OCI-LY7 (cell line): Measurements from ENCODE around the gene HOTAIR. TPM values are rescaled to one million over a fixed set of nuclear protein-coding genes. Genes with fewer than 3 reads are reported as not detected.

ENCODE experiments used
- BruUV-seq: library from RNA; stranded (reverse); fragments of 400-500 nt; replicated peaks from 2 replicates; lab custom pipeline; 2021; lab: Mats Ljungman, UMichigan
- CTCF ChIA-PET: fragments of 300-600 bp; sonication (Branson Sonifier 250); formaldehyde crosslinking; loops from one replicate; lab custom pipeline; 2022; ENCODE audit warnings: antibody characterized with exemption; ENCODE audit not compliant: unreplicated experiment; lab: Charles Lee
- POLR2A ChIA-PET: fragments of 300-600 bp; sonication (Branson Sonifier 250); formaldehyde crosslinking; loops from one replicate; lab custom pipeline; 2022; ENCODE audit warnings: antibody characterized with exemption; lab: Charles Lee
- DNase-seq: peaks from one replicate; pipeline ENCODE4 v3.0.0-alpha.2; 2015; ENCODE audit warnings: low spot score
- H2AFZ ChIP-seq: fragments of 200-600 bp; sonication (generic), shearing (Covaris generic); 2 replicates; pipeline ENCODE4 v1.6.1; 2014; ENCODE audit warnings: mild to moderate bottlenecking, antibody characterized with exemption, low read length, moderate library complexity
- H3K27ac ChIP-seq: fragments of 200-600 bp; sonication (generic); 2 replicates; pipeline ENCODE4 v1.5.1; 2014; ENCODE audit warnings: mixed run types, low read depth, mild to moderate bottlenecking, moderate library complexity, low read length, inconsistent platforms; ENCODE audit not compliant: poor library complexity, severe bottlenecking
- H3K36me3 ChIP-seq: fragments of 200-600 bp; sonication (generic); 2 replicates; pipeline ENCODE4 v1.6.1; 2014; ENCODE audit warnings: mild to moderate bottlenecking, antibody characterized with exemption, low read length, moderate library complexity, mixed read lengths; ENCODE audit not compliant: insufficient read depth
- H3K4me1 ChIP-seq: fragments of 200-600 bp; sonication (generic); 2 replicates; pipeline ENCODE4 v1.5.1; 2014; ENCODE audit warnings: mild to moderate bottlenecking, low read length; ENCODE audit not compliant: insufficient read depth, poor library complexity, severe bottlenecking
- H3K4me2 ChIP-seq: fragments of 200-600 bp; sonication (generic); 2 replicates; pipeline ENCODE4 v1.6.1; 2014; ENCODE audit warnings: mild to moderate bottlenecking, low read length
- H3K4me3 ChIP-seq: fragments of 200-600 bp; sonication (generic); 2 replicates; pipeline ENCODE4 v1.5.1; 2014; ENCODE audit warnings: mild to moderate bottlenecking, low read depth, low read length; ENCODE audit not compliant: poor library complexity, severe bottlenecking
- H3K79me2 ChIP-seq: fragments of 200-600 bp; sonication (generic); 2 replicates; pipeline ENCODE4 v1.6.1; 2016; ENCODE audit warnings: low read depth, mild to moderate bottlenecking, low read length, moderate library complexity, mixed read lengths; ENCODE audit not compliant: insufficient read depth
- H3K9me2 ChIP-seq: fragments of 200-600 bp; sonication (generic); 2 replicates; pipeline ENCODE4 v1.6.1; 2016; ENCODE audit warnings: mild to moderate bottlenecking, low read length, mixed read lengths; ENCODE audit not compliant: insufficient read depth
- H3K9me3 ChIP-seq: fragments of 200-600 bp; sonication (generic); 2 replicates; pipeline ENCODE4 v1.6.1; 2014; ENCODE audit warnings: mild to moderate bottlenecking, mixed run types, low read length, mixed read lengths
- H4K20me1 ChIP-seq: fragments of 200-600 bp; sonication (generic); 2 replicates; pipeline ENCODE4 v1.6.1; 2014; ENCODE audit warnings: mild to moderate bottlenecking, antibody characterized with exemption, low read length, moderate library complexity, mixed read lengths; ENCODE audit not compliant: insufficient read depth
- CTCF ChIP-seq: fragments of 200-600 bp; sonication (generic); conservative IDR thresholded peaks from 2 replicates; pipeline ENCODE4 v1.5.1; 2014; ENCODE audit warnings: mild to moderate bottlenecking, antibody characterized with exemption, low read length, moderate library complexity, mixed read lengths
- EZH2phosphoT487 ChIP-seq: fragments of 200-600 bp; sonication (generic); IDR thresholded peaks from 2 replicates; pipeline ENCODE4 v1.6.1; 2018; ENCODE audit warnings: low read depth, borderline replicate concordance, mild to moderate bottlenecking, mixed run types, antibody characterized with exemption, low read length, moderate library complexity, mixed read lengths
- intact Hi-C: fragments of 100-400 bp; cut with micrococcal nuclease; formaldehyde crosslinking; loops from one replicate; pipeline ENCODE4 v1.10.0; 2022; ENCODE audit not compliant: unreplicated experiment
- total RNA-seq, 2 experiments: library from RNA; depleted of rRNA in 1 of 2; stranded (reverse); fragments of >200 nt in 1 of 2; shearing (Covaris generic) in 1 of 2; gene quantifications; 2 replicates each; pipeline ENCODE4 v1.2.3, GENCODE V29; 2014 to 2022

HOTAIR gene
- total RNA-seq, 2 experiments from 2014 or later = 0.88 to 5.3 TPM

- TF ChIP-seq EZH2phosphoT487 = no peak
- no peak for TF ChIP-seq CTCF
- POLR2A ChIA-PET = no interaction called here
- Histone ChIP-seq H3K9me2 (no peaks in the 10 kb centered on the region), H2AFZ (no peak overlapping the region), H3K4me1 (no peaks in the 10 kb centered on the region), H3K9me3 (no peaks in the 10 kb centered on the region), H3K4me2 (no peak overlapping the region), H3K4me3 (no peak overlapping the region), H3K79me2 (no peaks in the 10 kb centered on the region), H3K36me3 (no peaks in the 10 kb centered on the region), H3K27ac (no peak overlapping the region), H4K20me1 (no peaks in the 10 kb centered on the region)
- CTCF ChIA-PET = no interaction called here
- DNase-seq = no peak
- no TSS peak for BruUV-seq
- intact Hi-C loops = no loop called here
Measured at GRCh38 chr12:53929527-53929926, 45.2 kb downstream of the HOTAIR start.

- H2AFZ ChIP-seq = no peak overlapping the region
- no peaks in the 10 kb centered on the region for H3K9me3 ChIP-seq
- H3K36me3 ChIP-seq = no peaks in the 10 kb centered on the region
- TF ChIP-seq EZH2phosphoT487 (no peak), CTCF (no peak)
- H3K4me3 ChIP-seq = no peak overlapping the region
- DNase-seq = no peak
- intact Hi-C loops = no loop called here
- ChIA-PET CTCF (no interaction called here), POLR2A (interaction anchor here (0.6 kb wide), 1 partner anchor 967 kb away, joined by 9 read pairs; no protein-coding TSS in a partner anchor)
- BruUV-seq = no TSS peak
- H3K4me1 ChIP-seq = no peaks in the 10 kb centered on the region
- H3K9me2 ChIP-seq = no peaks in the 10 kb centered on the region
- H4K20me1 ChIP-seq = no peaks in the 10 kb centered on the region
- no peaks in the 10 kb centered on the region for H3K79me2 ChIP-seq
- no peak overlapping the region for H3K27ac ChIP-seq
- H3K4me2 ChIP-seq = no peak overlapping the region
Measured at GRCh38 chr12:53928054-53928835, 46.5 kb downstream of the HOTAIR start.
